ENCODE data around the gene RGN. TPM values are rescaled to one million over a fixed set of nuclear protein-coding genes. Genes with fewer than 3 reads are reported as not detected.

Gene RGN
- polyA plus RNA-seq, 1 donor from 2014 or later: not detected

Other genes with a start within 250 kb of the RGN start
- gene RP2, start 241.4 kb upstream of the RGN start, polyA plus RNA-seq: 8.7 TPM
- 3.5 TPM for gene JADE3, start 166.0 kb upstream of the RGN start, polyA plus RNA-seq
- 197 TPM for gene NDUFB11, start 66.3 kb downstream of the RGN start, polyA plus RNA-seq
- gene RBM10, start 66.8 kb downstream of the RGN start, polyA plus RNA-seq: 36.0 TPM
- 190 TPM for gene UBA1, start 115.4 kb downstream of the RGN start, polyA plus RNA-seq
- 16.8 TPM for gene CDK16, start 140.2 kb downstream of the RGN start, polyA plus RNA-seq
- gene USP11, start 154.6 kb downstream of the RGN start, polyA plus RNA-seq: 68.6 TPM